GM18858 (cell line): ENCODE data around the gene NAA38.
A peak's percentile ranks its signal among the peaks of the same experiment; 100 is the strongest.
"Not testable (repeated sequence)": the region's sequence is repeated elsewhere in the genome, so short reads cannot be mapped to it uniquely, and the experiment has no call there.

Experiments
- ATAC-seq: cut with Tn5 transposase; IDR thresholded peaks from one replicate; pipeline ENCODE4 v1.9.1; 2021; ENCODE audit not compliant: unreplicated experiment

Gene NAA38

GRCh38 chr17:7882068-7882467 lies 24.7 kb upstream of the NAA38 start:
- no peak for ATAC-seq

GRCh38 chr17:7881276-7882054 lies 24.1 kb upstream of the NAA38 start:
- no peak for ATAC-seq

- ATAC-seq = no peak
Measured at GRCh38 chr17:7880076-7880868, 22.9 kb upstream of the NAA38 start.

GRCh38 chr17:7878234-7878633 lies 20.9 kb upstream of the NAA38 start:
- no peak for ATAC-seq

GRCh38 chr17:7875804-7876370 lies 18.5 kb upstream of the NAA38 start:
- no peak for ATAC-seq

GRCh38 chr17:7873051-7873450 lies 15.7 kb upstream of the NAA38 start:
- ATAC-seq = no peak

GRCh38 chr17:7867881-7868329 lies 10.5 kb upstream of the NAA38 start:
- ATAC-seq = no peak

- ATAC-seq = no peak
Measured at GRCh38 chr17:7864995-7865650, 7.8 kb upstream of the NAA38 start.

- not testable (repeated sequence) for ATAC-seq
Measured at GRCh38 chr17:7864384-7864783, 7.0 kb upstream of the NAA38 start.

GRCh38 chr17:7862692-7863437 lies 5.5 kb upstream of the NAA38 start:
- ATAC-seq = no peak

- ATAC-seq = no peak
Measured at GRCh38 chr17:7859028-7859427, 1.7 kb upstream of the NAA38 start.

- no peak for ATAC-seq
Measured at GRCh38 chr17:7858522-7858810, 1.1 kb upstream of the NAA38 start.

- ATAC-seq = peak; percentile 11
Measured at GRCh38 chr17:7857713-7858521, 558 bp upstream of the NAA38 start, which contains the start of gene CYB5D1. Gene CYB5D1 (plus strand): TSS chr17:7858003. CDS start chr17:7858135, 132 bp downstream.

- ATAC-seq = no peak
Measured at GRCh38 chr17:7856011-7856810, 1.1 kb downstream of the NAA38 start.

GRCh38 chr17:7855660-7856010 lies 1.7 kb downstream of the NAA38 start:
- no peak for ATAC-seq

GRCh38 chr17:7854851-7855659 lies 2.3 kb downstream of the NAA38 start, which contains the start of gene TMEM88:
Gene TMEM88 (plus strand): TSS chr17:7855066. CDS start chr17:7855075, 9 bp downstream.
- no peak for ATAC-seq

GRCh38 chr17:7854078-7854777 lies 3.1 kb downstream of the NAA38 start:
- no peak for ATAC-seq

GRCh38 chr17:7853691-7854038 lies 3.7 kb downstream of the NAA38 start:
- no peak for ATAC-seq
